AG20443 (cell line): Measurements from ENCODE around the gene RBM19.
A peak's percentile ranks its signal among the peaks of the same experiment; 100 is the strongest.
"Not testable (repeated sequence)": the region's sequence is repeated elsewhere in the genome, so short reads cannot be mapped to it uniquely, and the experiment has no call there.

ENCODE experiments used
- DNase-seq: peaks from one replicate; pipeline ENCODE4 v3.0.0; 2012; ENCODE audit warnings: low spot score, mixed read lengths

Gene RBM19

DNA sequence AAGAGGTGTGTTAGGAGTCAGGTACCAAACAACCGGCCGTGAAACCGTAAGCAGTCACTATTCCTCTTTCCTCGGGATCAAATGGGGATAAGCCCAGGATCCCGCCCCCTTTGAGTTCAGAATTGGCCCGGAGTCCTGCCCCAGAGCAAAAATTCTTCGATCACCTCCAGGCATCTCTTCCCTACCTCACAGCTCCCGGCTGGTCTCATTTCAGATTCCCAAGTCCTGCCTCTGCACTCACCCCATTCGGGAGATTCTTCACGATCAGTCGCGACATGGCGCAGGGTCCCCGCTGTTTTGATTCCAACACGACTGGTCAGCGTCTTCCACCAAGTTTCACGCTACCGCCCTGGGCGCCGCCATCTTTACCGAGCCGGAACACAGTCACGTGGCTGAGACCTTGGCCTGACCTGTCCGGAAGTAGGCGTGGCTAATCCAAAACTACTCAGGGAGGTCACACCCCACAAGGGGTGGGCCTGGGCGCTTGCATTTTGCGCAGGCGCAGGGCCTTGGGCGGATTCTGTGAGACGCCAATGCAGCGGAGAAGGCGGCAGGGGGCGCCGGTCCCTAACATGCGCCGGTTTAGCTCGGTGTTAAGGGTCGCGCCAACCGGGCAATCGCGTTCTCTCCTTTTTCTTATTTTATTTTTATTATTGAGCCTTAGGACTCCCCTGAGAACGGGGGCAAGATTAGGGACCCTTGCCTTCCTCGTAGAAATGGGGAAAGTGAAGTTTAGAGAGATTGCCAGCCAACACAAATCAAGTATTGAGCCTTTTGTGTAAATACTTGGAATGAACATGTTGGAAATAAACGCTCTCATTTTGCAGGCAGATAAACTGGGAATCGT is at the start of gene RBM19:
Gene RBM19 (minus strand): TSS at position 375 of the 847 bp plus-strand sequence. CDS start 98 bp downstream, at position 277.
- peak; percentile 100 for DNase-seq

- no peak for DNase-seq
These were observed 49.7 kb upstream of the RBM19 start for GRCh38 chr12:114015851-114016250.

DNA sequence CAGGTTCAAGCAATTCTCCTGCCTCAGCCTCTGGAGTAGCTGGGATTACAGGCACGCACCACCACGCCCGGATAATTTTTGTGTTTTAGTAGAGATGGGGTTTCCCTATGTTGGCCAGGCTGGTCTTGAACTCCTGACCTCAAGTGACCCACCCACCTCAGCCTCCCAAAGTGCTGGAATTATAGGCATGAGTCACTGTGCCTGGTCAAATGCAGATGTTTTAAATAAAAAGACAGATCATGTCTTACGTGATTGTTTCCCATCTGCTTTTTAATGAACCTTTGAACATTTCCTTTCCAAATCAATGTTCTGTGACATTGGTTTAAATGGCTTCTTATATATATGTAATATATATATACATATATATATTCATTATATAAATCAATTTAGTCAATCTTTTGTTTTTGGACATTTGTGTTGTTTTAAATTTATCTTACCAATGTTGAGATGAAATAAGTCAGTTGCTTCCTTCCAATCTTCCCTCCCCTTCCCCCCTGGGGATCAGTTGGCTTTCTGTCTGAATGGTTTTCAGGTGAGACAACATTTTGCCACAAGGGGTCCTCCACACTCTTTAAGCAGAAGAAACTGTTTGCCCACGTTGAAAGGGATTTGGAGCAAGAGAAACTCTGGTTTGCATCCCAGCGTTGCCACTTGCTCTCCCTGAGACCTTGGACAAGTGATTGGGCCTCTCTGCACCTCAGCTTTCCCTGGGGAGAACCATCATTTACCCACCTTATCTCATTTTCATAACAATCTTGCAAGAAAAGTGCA is 47.6 kb upstream of the RBM19 start:
- peak; percentile 35 for DNase-seq

GRCh38 chr12:114012744-114013431 is 46.8 kb upstream of the RBM19 start:
- no peak for DNase-seq

DNA sequence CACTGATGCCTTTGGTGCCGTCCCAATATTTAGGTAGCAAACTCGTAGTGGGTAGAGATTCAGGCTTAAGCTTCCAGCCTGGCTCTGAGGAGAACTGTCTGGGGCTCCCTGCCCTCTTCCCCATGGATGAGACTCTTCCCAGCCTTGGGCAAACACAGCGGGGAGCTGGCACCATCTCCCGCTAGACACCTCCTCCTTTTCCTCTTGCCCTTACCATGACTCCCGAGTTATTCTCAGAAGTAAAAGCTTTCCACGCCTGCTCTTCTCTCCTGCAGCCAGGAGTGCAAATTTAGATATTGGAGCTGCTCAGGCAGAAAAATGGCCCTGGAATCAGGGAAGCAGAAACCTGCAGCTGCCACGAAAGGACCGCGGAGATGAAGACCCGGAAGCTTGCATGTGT is 45.6 kb upstream of the RBM19 start:
- DNase-seq, result no peak

DNA sequence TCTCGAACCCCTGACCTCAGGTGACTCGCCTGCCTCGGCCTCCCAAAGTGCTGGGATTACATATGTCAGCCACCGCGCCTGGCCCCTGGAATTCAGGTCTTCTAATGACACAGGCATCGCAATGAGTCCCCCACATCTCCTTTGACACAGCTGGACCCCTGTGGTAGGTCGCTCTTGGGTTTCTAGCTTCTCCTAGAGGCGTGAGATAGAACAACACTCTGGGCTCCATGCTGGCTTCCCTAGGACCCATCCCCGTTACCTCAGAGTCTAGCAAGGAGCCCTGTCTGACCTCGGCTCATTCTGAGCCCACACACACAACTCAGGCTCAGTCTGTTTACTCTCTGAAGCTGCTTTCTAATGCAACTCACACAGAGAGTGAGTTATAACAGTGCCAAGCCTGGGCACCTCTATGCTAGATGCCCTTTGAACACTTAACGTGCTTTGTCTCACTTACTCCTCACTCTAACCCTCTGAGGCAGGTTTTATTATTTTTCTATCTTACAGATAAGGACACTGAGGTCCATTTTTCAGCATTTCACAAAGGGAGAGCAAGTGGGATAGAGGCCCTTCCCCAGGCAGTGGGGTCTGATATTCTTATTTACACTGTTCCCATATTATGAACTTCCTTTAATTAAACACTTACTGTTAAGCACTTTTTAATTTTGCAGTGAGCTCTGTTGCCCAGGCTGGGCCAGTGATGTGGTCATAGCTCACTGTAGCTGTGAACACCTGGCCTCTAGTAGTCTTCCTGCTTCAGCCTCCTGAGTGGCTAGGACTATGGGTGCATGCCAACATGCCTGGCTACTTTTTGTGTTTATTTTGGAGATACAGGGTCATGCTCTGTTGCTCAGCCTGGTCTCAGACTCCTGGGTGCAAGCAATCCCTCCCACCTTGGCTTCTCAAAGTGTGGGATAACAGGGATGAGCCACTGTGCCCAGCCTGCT is 40.6 kb upstream of the RBM19 start:
- no peak for DNase-seq

DNA sequence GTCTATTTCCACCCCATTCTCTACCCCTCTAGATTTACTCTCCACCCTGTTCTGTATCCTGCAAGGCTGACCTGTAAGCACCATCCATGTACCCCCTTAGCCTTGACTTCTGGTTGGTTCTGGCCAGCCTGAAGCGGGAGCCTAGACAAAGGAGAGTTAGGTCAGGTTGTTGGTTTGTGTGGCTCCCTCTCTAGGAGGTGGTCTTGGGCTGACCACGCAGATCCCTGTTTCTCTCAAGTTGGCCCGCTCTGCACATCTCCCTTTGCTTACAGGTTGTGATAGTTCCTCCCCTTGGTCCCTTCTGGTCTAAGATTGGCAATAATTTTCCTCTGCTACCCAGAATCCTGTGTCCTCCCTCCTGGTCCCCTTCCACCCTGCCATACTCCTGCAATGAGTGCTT is 38.3 kb upstream of the RBM19 start:
- no peak for DNase-seq

DNA sequence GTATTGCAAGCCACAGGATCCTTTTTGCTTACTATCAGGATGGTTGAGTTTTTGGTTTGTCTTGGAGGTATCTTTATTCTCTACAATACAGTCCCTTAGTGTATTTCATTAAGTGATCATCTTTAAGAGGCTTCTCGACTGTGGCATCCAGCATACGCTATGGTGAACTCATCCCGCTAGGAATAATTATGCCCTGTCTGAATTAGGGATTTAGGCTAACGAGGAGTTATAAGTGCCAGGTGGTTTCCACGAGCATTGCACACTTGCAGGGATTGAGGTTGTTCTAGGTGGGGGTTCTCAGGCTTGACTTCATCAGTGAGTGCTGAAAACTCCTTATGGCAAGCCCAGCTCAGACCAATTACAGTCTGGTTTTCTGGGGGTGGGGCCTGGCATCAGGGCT is 37.2 kb upstream of the RBM19 start:
- DNase-seq, result no peak

DNA sequence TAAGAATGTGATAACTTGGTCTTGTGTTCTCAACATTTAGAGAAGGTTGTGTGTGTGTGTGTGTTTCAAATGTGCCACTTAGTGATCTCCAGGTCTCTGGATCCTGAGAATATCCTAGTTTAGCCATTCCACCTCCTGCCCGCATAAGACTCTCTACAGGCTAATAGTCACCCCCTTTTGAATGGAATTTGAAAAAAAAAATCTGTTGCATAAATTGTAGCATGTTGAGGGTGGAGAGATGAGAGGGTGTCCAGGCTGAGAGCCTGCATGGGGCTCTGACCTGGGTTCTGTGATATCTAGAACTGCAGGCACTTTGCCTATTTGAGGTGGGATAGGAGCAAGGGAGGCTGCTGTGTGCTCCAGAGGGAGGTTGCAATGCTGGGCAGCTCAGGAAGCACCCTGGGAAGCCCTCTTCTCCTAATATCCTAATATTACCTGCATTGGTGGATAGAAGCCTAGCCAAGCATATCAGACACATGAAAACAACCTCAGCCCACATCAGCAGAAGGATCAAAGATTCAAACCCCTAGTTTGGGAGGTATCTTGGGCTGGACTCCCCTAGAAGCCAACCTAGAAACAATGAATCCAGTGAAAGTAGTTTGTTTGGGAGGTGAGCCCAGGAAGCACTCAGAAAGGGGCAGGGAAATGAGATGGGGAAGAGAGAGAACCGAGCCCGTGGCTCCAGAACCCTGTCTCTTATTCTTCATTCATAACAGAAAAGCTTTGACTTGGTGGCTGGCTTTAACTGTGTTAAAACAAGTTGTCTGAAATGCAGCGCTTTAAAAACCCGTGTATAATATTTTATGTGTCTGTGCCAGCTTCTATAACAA is 35.6 kb upstream of the RBM19 start:
- DNase-seq, result no peak

- no peak for DNase-seq
These were observed 34.7 kb upstream of the RBM19 start for GRCh38 chr12:114000861-114001260.

- not testable (repeated sequence) for DNase-seq
These were observed 34.1 kb upstream of the RBM19 start for GRCh38 chr12:114000261-114000660.

DNA sequence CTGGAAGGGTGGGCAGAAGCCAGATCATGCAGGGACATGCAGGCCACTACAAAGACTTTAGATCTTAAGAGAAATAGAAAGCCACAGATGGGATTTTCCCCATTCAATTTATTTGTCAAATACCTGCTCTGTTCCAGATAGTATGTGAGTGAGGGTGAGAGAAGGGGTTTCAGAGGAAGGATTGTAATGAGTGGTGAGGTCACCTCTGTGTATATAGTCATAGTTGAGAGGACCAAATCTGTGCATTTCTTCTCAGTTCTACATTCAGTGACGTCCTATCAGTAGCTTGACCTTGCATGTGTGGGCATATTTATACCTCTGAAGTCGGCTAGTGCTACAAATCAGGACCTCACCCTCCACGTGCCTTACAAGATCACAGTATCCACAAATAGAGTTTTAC is 31.2 kb upstream of the RBM19 start:
- no peak for DNase-seq

GRCh38 chr12:113996026-113996425 is 29.9 kb upstream of the RBM19 start:
- peak; percentile 25 for DNase-seq

DNA sequence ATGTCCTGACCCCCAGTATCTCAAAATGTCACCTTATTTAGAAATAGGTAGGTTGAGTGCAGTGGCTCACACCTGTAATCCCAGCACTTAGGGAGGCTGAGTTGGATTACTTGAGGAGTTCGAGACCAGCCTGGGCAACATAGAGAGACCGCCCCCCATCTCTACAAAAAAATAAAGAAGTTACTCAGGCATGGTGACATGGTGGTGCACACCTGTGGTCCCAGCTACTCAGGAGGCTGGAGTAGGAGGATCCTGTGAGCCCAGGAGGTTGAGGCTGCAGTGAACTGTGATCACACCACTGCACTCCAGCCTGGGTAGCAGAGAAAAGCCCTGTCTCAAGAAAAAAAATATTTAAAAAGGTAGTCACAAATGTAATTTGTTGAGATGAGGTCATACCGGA is 27.9 kb upstream of the RBM19 start:
- no peak for DNase-seq

- DNase-seq, result not testable (repeated sequence)
These were observed 26.6 kb upstream of the RBM19 start for GRCh38 chr12:113992751-113993150.

GRCh38 chr12:113991224-113992044 is 25.3 kb upstream of the RBM19 start:
- DNase-seq, result no peak

DNA sequence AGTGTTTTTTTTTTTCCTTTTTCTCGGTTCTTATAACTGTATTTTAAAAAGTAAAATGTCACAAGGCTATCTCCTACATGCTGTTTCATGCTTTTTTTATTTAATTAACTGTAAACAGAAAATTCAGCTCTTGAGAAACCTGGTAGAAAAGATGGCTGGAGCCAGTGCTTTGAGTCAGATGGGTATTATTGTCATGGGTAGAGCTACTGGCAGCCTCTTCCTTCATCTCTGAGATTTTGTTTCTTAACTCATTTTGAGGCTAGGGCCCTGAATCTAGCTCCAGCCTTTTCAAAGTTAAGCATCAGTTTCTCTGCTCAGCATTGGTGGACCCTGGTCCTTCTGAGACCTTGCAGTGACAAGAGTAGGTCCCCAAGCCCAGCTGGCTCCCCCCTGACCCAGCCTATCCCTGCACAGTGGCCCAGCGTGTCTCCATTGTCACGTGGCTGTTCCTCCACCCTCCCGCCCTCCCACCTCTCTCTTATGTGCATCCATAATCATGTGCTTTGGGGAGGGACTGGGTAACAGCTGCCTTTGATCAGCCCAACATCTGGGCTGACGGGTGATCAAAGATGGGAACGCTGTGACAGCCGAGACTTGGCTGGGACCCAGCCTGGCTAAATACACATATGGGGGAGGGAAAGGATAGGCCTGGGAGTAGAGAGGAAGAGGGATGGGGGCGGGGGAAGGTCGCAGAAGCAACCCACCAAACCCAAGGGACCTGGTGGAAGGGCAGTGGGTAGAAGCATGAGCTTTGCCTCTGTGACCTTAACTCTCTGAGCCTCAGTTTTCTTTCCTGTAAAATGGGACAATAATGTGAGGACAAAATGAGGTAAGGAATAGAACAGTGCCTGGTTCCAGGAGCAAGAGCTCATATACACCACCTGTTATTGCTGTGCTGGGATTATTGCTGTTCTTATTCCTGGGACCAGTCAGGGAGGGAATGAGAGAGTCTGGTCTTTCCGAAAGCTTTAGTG is 24.4 kb upstream of the RBM19 start:
- DNase-seq, result no peak

DNA sequence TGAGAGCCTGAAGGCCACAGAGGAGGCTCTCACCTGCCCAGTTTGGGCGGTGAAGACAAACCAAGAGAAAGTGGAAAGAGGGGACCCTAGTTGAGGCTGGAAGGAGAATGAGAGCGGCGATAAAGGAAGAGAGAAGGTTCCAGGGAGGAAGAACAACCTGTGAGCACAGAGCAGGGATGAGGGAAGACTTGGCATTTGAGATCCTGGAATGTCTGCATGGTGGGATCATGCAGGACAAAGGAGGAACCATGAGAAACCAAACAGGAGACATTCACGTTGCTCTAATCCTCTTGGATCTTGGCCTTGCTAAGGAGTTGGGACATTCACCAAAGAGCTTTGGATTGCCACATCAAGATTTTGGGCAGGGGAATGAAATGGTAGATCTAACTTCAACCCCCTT is 22.9 kb upstream of the RBM19 start:
- DNase-seq, result no peak

- no peak for DNase-seq
These were observed 21.9 kb upstream of the RBM19 start for GRCh38 chr12:113988064-113988451.
